ENCODE data around the gene SKI. TPM values are rescaled to one million over a fixed set of nuclear protein-coding genes. Genes with fewer than 3 reads are reported as not detected.

SKI gene
- total RNA-seq, 1 donor from 2014 or later: 13.5 TPM

DNA sequence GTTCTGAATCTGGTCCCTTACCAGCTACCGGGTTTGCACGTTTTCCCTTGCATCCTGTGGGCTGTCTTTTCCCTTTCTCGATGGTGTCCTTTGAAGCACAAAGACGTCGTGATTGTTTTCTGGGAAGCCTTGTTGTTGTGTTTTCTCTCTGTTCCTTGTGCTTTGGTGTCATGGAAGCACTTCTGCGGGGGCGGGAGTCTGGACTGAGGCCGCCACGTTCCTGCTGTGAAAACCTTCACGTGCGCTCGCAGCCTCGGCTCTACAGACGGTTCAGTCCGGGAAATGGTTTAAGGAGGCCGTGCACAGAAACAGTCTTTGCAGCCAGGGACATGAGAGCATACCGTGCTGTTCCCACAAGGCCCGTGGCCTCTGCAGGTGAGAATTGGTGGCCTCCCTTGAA lies 68.5 kb downstream of the SKI start:
- H3K4me3 ChIP-seq (ENCODE audit: low read depth, low read length): no peak overlapping the region
- TF ChIP-seq, protein P1, sequence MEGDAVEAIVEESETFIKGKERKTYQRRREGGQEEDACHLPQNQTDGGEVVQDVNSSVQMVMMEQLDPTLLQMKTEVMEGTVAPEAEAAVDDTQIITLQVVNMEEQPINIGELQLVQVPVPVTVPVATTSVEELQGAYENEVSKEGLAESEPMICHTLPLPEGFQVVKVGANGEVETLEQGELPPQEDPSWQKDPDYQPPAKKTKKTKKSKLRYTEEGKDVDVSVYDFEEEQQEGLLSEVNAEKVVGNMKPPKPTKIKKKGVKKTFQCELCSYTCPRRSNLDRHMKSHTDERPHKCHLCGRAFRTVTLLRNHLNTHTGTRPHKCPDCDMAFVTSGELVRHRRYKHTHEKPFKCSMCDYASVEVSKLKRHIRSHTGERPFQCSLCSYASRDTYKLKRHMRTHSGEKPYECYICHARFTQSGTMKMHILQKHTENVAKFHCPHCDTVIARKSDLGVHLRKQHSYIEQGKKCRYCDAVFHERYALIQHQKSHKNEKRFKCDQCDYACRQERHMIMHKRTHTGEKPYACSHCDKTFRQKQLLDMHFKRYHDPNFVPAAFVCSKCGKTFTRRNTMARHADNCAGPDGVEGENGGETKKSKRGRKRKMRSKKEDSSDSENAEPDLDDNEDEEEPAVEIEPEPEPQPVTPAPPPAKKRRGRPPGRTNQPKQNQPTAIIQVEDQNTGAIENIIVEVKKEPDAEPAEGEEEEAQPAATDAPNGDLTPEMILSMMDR (conservative IDR thresholded peaks at IDR 0.05; ENCODE audit: low read depth, low read length): no peak
- DNase-seq (ENCODE audit: low read depth): no peak

DNA sequence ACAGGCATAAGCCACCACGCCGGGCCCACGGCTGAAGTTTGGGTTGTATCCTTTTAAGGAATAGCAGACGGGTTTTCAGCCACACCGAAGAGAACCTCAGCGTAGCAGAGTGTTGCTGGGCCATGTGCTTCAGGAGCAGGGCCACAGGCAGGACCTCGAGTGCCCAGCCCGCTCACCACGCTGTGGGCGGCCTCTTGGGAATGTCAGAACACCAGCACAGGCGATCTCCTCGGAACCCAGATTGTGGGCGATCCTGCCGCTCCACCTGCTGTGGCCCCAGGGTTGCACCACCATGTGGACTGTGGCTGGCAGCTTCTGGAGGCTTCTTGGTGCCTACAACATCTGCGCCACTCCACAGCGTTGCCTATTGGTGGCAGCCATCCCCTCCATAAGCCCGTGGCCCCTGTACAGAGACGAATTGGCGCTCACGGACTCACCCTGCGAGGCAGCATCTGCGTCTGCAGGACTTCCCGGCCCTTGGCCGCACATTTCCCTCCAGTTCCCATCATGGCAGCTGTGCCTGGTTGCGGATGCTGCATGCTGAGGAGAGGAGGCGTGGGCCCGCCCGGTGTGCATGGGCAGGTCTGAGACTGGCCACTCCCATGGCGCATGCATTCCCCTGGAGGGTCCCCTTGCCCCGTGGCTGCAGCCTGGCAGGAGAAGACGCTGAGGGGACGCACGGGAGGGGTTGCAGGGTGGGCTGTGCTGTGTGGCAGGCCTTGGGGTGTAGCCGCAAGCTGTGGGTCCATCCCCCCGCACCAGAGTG lies 69.3 kb downstream of the SKI start:
- H3K4me3 ChIP-seq (ENCODE audit: low read depth, low read length): no peak overlapping the region
- DNase-seq (ENCODE audit: low read depth): no peak
- TF ChIP-seq, protein P1 (conservative IDR thresholded peaks at IDR 0.05; ENCODE audit: low read depth, low read length): no peak

DNA sequence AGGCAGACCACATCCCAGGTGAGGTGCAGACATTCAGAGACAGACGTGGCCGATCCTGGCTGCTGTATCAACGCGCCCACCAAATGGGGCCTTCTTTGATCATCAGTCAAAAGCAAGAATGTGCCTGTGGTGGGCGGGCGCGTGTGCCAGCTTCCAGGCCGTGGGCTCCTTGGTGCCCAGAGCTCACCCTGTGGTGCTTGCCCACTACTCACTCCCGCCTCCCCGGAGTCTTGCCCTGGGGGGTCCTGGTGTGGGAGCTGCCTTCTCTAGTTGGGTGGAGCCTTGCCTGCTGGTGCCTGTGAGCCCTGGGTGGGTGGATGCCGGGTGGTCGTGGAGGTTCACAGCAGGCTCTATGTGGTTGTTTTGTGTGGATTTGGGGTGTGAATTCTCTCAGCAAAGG lies 70.6 kb downstream of the SKI start:
- TF ChIP-seq, protein P1 (conservative IDR thresholded peaks at IDR 0.05; ENCODE audit: low read depth, low read length): no peak
- DNase-seq (ENCODE audit: low read depth): no peak
- H3K4me3 ChIP-seq (ENCODE audit: low read depth, low read length): no peak overlapping the region

DNA sequence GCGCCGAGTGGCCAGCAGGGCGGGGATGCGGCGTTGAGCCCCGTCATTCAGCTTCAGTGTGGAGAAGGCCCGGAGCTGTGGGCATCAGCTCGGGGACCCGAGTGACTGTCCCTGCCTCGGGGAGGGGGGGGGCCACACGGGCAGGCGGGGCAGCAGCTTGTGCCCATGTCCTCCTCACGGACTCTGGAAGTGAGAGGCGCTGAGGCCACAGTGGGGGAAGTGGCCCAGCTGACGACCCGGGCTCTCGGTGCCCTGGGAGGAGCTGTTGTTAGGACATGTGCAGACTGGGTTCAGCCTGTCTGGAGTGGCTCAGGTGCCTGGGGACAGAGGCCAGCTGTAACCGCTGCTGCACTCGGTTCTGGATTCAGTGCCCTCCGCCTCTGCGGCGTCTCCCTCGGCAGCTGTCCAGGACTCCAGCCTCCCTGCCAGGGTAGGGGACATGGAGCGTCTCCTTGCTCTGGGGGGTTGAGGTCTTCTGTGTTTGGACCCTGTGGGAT lies 71.1 kb downstream of the SKI start:
- TF ChIP-seq, protein P1 (conservative IDR thresholded peaks at IDR 0.05; ENCODE audit: low read depth, low read length): no peak
- no peak for DNase-seq (ENCODE audit: low read depth)
- H3K4me3 ChIP-seq (ENCODE audit: low read depth, low read length): no peak overlapping the region

DNA sequence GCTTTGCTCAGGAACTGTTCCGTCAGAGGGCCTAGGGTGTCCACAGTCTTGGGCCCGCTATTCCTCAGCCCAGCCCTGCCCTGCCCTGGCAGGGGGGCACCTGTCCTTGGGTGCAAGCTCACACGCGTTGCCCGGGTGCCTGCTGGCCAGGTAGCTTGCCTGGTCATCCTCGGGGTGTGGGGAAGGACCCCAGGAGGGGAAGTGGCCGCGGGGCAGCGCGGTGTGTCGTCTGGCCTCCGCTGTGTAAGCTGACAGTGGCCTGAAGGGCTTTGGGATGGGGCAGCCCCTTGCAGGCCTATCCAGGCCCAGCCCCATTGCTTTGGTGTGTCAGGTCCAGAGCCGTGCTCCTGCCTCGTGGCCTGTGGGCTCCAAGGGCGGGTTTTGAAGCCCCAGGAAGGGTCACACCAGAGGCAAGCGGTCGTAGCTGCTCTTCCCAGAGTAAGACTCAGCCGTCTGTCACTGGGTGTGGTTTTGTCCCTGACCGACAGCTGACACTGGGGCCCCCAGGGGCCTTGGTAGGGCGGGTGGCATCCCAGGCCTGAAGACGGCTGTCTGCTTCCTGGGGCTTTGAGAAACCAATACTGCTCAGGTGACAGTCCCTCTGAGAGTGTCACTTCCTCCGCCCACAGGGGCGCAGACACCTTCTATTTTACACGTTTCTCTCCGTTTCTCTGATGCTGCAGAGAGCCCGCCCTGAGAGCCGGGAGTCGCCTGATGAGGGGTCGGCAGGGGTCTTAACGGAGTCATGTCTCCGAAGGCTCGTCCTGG lies 72.1 kb downstream of the SKI start:
- DNase-seq (ENCODE audit: low read depth): no peak
- TF ChIP-seq, protein P1 (conservative IDR thresholded peaks at IDR 0.05; ENCODE audit: low read depth, low read length): no peak

DNA sequence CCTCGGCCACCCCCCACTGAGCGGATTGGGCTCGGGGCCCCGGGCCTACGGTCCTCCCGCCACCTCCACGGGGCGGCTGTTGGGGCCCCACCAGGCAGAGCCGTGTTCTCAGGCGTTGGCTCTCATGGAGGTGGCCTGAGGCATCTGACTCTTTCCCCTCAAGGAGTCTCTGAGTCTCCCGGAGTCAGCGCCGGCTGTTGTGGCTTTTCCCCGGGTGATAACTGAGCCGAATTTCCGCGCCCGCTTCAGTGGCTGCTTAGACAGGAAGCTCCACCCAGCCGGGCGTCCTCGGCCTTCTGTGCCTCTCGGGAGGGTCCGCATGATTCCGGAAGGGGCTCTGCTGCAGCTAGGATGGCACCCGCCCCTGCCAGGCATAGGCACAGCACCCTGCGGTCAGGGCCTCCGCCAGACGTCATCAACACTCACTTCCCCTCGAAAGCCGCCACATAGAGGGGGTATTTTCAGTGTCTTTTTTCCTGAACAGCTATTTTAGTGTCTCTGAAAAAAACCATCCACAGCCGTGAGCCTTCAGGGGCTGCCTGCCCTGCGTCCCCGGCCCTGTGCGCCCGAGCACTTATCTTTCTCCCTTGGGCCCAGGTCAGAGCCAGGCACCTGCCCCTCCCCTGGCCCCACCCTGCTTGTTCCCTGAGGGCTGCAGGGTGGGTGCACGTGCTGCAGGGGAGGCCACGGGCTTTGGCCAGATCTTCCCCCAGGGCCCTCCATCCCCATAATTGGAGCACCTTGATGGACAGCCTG lies 72.9 kb downstream of the SKI start:
- TF ChIP-seq, protein P1 (conservative IDR thresholded peaks at IDR 0.05; ENCODE audit: low read depth, low read length): no peak
- no peak overlapping the region for H3K4me3 ChIP-seq (ENCODE audit: low read depth, low read length)
- no peak for DNase-seq (ENCODE audit: low read depth)

More for the DNA sequence above, 72.1 kb downstream of the SKI start:
- no peak overlapping the region for H3K4me3 ChIP-seq (ENCODE audit: low read depth, low read length)

Data from epithelial cell of proximal tubule (primary cell).